Upper lobe of left lung (tissue), 4 donors: ENCODE measurements around the gene ABHD14A.

ENCODE experiments used
- CTCF ChIP-seq, 6 experiments: fragments of 450-650 bp in 4 of 6; fragments of 200-600 bp in 2 of 6; sonication (generic) in 2 of 6; IDR thresholded peaks; one replicate each; pipeline ENCODE4 v1.5.1; 2016 to 2019; ENCODE audit warnings: antibody characterized with exemption in 6 of 6
- EP300 ChIP-seq, 4 donors: sonication (generic); formaldehyde crosslinking; IDR thresholded peaks; one replicate each; pipeline ENCODE4 v1.5.1; 2017; ENCODE audit warnings: antibody characterized with exemption in 4 of 4, control low read depth in 2 of 4
- POLR2A ChIP-seq, 4 donors: fragments of 450-650 bp; IDR thresholded peaks; one replicate each; pipeline ENCODE4 v1.5.1; 2016 to 2017; ENCODE audit warnings: antibody characterized with exemption in 4 of 4, mild to moderate bottlenecking in 2 of 4
- POLR2AphosphoS5 ChIP-seq, 2 donors: sonication (generic); formaldehyde crosslinking; IDR thresholded peaks; one replicate each; pipeline ENCODE4 v1.5.1; 2017; ENCODE audit warnings: antibody characterized with exemption in 2 of 2

- TF ChIP-seq CTCF (IDR thresholded peaks at IDR 0.05), result no peak
- no peak for TF ChIP-seq POLR2AphosphoS5 (IDR thresholded peaks at IDR 0.05)
- TF ChIP-seq POLR2A (IDR thresholded peaks at IDR 0.05), result no peak
- no peak for TF ChIP-seq EP300 (IDR thresholded peaks at IDR 0.05)
Observed at GRCh38 chr3:51937014-51937413, 37.9 kb upstream of the ABHD14A start.
